Liver (tissue), 9 donors: ENCODE measurements around the gene SERTAD1. TPM values are rescaled to one million over a fixed set of nuclear protein-coding genes. Genes with fewer than 3 reads are reported as not detected.
A peak's percentile ranks its signal among the peaks of the same experiment; 100 is the strongest.

Experiments used
- DNase-seq: peaks from one replicate; pipeline ENCODE4 v3.0.0-alpha.2; 2017; ENCODE audit warnings: low spot score
- H3K27ac ChIP-seq, 2 donors: one replicate each; pipeline ENCODE4 v1.7.0; 2013; ENCODE audit warnings: inconsistent platforms in 2 of 2, low read length in 2 of 2, control low read depth in 1 of 2, low read depth in 1 of 2, mild to moderate bottlenecking in 1 of 2
- H3K27me3 ChIP-seq, 4 donors: one replicate each; pipeline versions ENCODE4 v1.6.1 to v1.7.0; 2013; ENCODE audit warnings: low read length in 3 of 4, inconsistent platforms in 1 of 4, mild to moderate bottlenecking in 1 of 4, moderate library complexity in 1 of 4; ENCODE audit not compliant: control insufficient read depth in 4 of 4, insufficient read depth in 4 of 4
- H3K36me3 ChIP-seq, 4 donors: one replicate each; pipeline versions ENCODE4 v1.6.1 to v1.7.0; 2013; ENCODE audit warnings: low read length in 3 of 4, mild to moderate bottlenecking in 3 of 4, low read depth in 1 of 4, moderate library complexity in 1 of 4; ENCODE audit not compliant: control insufficient read depth in 4 of 4, insufficient read depth in 3 of 4
- H3K4me1 ChIP-seq, 4 donors: one replicate each; pipeline versions ENCODE4 v1.6.1 to v1.7.0; 2013; ENCODE audit warnings: low read length in 3 of 4, mild to moderate bottlenecking in 3 of 4, moderate library complexity in 1 of 4; ENCODE audit not compliant: control insufficient read depth in 4 of 4, insufficient read depth in 4 of 4
- H3K4me3 ChIP-seq, 3 donors: one replicate each; pipeline versions ENCODE4 v1.6.1 to v1.7.0; 2013; ENCODE audit warnings: low read length in 3 of 3, control low read depth in 1 of 3, low read depth in 1 of 3, mild to moderate bottlenecking in 1 of 3
- H3K9ac ChIP-seq, 2 donors: one replicate each; pipeline ENCODE4 v1.7.0; 2013; ENCODE audit warnings: low read length in 2 of 2, mild to moderate bottlenecking in 2 of 2, moderate library complexity in 2 of 2, control low read depth in 1 of 2, low read depth in 1 of 2
- H3K9me3 ChIP-seq, 4 donors: one replicate each; pipeline versions ENCODE4 v1.6.1 to v1.7.0; 2013; ENCODE audit warnings: low read length in 3 of 4; ENCODE audit not compliant: control insufficient read depth in 4 of 4
- ATF3 ChIP-seq: IDR thresholded peaks from 2 replicates; pipeline ENCODE4 v1.6.1; 2016; ENCODE audit warnings: antibody characterized with exemption
- EGR1 ChIP-seq, 2 donors: IDR thresholded peaks; 2 replicates each; pipeline ENCODE4 v1.6.1; 2016 to 2018; ENCODE audit warnings: antibody characterized with exemption in 2 of 2, low read depth in 2 of 2
- FOXA1 ChIP-seq: IDR thresholded peaks from 2 replicates; pipeline ENCODE4 v1.6.1; 2016; ENCODE audit warnings: antibody characterized with exemption
- FOXA2 ChIP-seq: IDR thresholded peaks from 2 replicates; pipeline ENCODE4 v1.6.1; 2016; ENCODE audit warnings: antibody characterized with exemption
- GABPA ChIP-seq, 2 donors: IDR thresholded peaks in 1 of 2; conservative IDR thresholded peaks in 1 of 2; 2 replicates each; pipeline ENCODE4 v1.6.1; 2016; ENCODE audit warnings: antibody characterized with exemption in 2 of 2, mild to moderate bottlenecking in 1 of 2, moderate library complexity in 1 of 2
- HNF4A ChIP-seq, 2 donors: conservative IDR thresholded peaks; 2 replicates each; pipeline ENCODE4 v1.6.1; 2016; ENCODE audit warnings: antibody characterized with exemption in 2 of 2, mild to moderate bottlenecking in 2 of 2
- HNF4G ChIP-seq: IDR thresholded peaks from 2 replicates; pipeline ENCODE4 v1.6.1; 2016; ENCODE audit warnings: antibody characterized with exemption
- NR2F2 ChIP-seq: IDR thresholded peaks from 2 replicates; pipeline ENCODE4 v1.6.1; 2016; ENCODE audit warnings: antibody characterized with exemption
- RAD21 ChIP-seq, 2 donors: IDR thresholded peaks; 2 replicates each; pipeline ENCODE4 v1.6.1; 2016; ENCODE audit warnings: antibody characterized with exemption in 2 of 2, mild to moderate bottlenecking in 2 of 2
- RXRA ChIP-seq, 2 donors: IDR thresholded peaks; 2 replicates each; pipeline ENCODE4 v1.6.1; 2017 to 2018; ENCODE audit warnings: antibody characterized with exemption in 2 of 2, mild to moderate bottlenecking in 1 of 2
- SP1 ChIP-seq: IDR thresholded peaks from 2 replicates; pipeline ENCODE4 v1.6.1; 2018; ENCODE audit warnings: antibody characterized with exemption, mild to moderate bottlenecking
- TAF1 ChIP-seq: conservative IDR thresholded peaks from 2 replicates; pipeline ENCODE4 v1.6.1; 2016; ENCODE audit warnings: antibody characterized with exemption, mild to moderate bottlenecking
- YY1 ChIP-seq: IDR thresholded peaks from 2 replicates; pipeline ENCODE4 v1.6.1; 2016; ENCODE audit warnings: antibody characterized with exemption, mild to moderate bottlenecking
- WGBS: extraction: QIAGEN DNeasy Blood & Tissue Kit; methylation state at CpG from one replicate; pipeline ENCODE4 v1.1.7; 2013; 5-methylcytosine and 5-hydroxymethylcytosine counted together
- polyA plus RNA-seq, 2 donors: library from polyadenylated mRNA; stranded (reverse) in 1 of 2; unstranded in 1 of 2; fragments of 200-250 nt in 1 of 2; fragments of >200 nt in 1 of 2; fragmentation: Nextera tagmentation in 1 of 2; extraction: Ambion mirVana in 1 of 2; gene quantifications; one replicate each; pipeline versions ENCODE4 v1.2.1 to v1.2.3, GENCODE V29; 2013 to 2015
- total RNA-seq, 2 donors: library from RNA; depleted of rRNA; stranded (reverse); fragments of >200 nt; gene quantifications; one replicate each; pipeline ENCODE4 v1.2.3, GENCODE V29; 2014
- TF ChIP-seq, protein P1 (sequence below): IDR thresholded peaks from 2 replicates; pipeline ENCODE4 v1.6.1; 2016; ENCODE audit warnings: antibody characterized with exemption, mild to moderate bottlenecking
- TF ChIP-seq, protein P2 (sequence below): IDR thresholded peaks from 2 replicates; pipeline ENCODE4 v1.6.1; 2016; ENCODE audit warnings: antibody characterized with exemption
- TF ChIP-seq, protein P3 (sequence below): IDR thresholded peaks from 2 replicates; pipeline ENCODE4 v1.6.1; 2016; ENCODE audit warnings: antibody characterized with exemption
- donor health status: healthy.
- donor health status: healthy.
- donor health status: healthy.
- donor health status: healthy.
- donor health status: healthy.

Gene SERTAD1
- total and polyA plus RNA-seq, 4 donors: 3.6 to 6.8 (median 4.9) TPM

- WGBS: 51% methylated on average over 14 of the region's 14 CpGs
- TF ChIP-seq ATF3 (no peak), GABPA (IDR thresholded peaks at IDR 0.05 in 1 of 2, conservative IDR thresholded peaks at IDR 0.05 in 1 of 2) (no peak), FOXA1 (no peak), RAD21 (IDR thresholded peaks at IDR 0.05) (no peak), EGR1 (IDR thresholded peaks at IDR 0.05; ENCODE audit: low read depth in 2 of 2) (no peak), NR2F2 (no peak), RXRA (IDR thresholded peaks at IDR 0.05) (no peak), HNF4G (no peak), HNF4A (conservative IDR thresholded peaks at IDR 0.05) (no peak), YY1 (no peak), TAF1 (no peak), FOXA2 (no peak)
- TF ChIP-seq, protein P1, sequence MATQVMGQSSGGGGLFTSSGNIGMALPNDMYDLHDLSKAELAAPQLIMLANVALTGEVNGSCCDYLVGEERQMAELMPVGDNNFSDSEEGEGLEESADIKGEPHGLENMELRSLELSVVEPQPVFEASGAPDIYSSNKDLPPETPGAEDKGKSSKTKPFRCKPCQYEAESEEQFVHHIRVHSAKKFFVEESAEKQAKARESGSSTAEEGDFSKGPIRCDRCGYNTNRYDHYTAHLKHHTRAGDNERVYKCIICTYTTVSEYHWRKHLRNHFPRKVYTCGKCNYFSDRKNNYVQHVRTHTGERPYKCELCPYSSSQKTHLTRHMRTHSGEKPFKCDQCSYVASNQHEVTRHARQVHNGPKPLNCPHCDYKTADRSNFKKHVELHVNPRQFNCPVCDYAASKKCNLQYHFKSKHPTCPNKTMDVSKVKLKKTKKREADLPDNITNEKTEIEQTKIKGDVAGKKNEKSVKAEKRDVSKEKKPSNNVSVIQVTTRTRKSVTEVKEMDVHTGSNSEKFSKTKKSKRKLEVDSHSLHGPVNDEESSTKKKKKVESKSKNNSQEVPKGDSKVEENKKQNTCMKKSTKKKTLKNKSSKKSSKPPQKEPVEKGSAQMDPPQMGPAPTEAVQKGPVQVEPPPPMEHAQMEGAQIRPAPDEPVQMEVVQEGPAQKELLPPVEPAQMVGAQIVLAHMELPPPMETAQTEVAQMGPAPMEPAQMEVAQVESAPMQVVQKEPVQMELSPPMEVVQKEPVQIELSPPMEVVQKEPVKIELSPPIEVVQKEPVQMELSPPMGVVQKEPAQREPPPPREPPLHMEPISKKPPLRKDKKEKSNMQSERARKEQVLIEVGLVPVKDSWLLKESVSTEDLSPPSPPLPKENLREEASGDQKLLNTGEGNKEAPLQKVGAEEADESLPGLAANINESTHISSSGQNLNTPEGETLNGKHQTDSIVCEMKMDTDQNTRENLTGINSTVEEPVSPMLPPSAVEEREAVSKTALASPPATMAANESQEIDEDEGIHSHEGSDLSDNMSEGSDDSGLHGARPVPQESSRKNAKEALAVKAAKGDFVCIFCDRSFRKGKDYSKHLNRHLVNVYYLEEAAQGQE: no peak
- TF ChIP-seq, protein P2, sequence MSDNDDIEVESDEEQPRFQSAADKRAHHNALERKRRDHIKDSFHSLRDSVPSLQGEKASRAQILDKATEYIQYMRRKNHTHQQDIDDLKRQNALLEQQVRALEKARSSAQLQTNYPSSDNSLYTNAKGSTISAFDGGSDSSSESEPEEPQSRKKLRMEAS: no peak
- TF ChIP-seq, protein P3, sequence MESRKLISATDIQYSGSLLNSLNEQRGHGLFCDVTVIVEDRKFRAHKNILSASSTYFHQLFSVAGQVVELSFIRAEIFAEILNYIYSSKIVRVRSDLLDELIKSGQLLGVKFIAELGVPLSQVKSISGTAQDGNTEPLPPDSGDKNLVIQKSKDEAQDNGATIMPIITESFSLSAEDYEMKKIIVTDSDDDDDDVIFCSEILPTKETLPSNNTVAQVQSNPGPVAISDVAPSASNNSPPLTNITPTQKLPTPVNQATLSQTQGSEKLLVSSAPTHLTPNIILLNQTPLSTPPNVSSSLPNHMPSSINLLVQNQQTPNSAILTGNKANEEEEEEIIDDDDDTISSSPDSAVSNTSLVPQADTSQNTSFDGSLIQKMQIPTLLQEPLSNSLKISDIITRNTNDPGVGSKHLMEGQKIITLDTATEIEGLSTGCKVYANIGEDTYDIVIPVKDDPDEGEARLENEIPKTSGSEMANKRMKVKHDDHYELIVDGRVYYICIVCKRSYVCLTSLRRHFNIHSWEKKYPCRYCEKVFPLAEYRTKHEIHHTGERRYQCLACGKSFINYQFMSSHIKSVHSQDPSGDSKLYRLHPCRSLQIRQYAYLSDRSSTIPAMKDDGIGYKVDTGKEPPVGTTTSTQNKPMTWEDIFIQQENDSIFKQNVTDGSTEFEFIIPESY: no peak
- Histone ChIP-seq H3K9me3 (no peaks in the 10 kb centered on the region), H3K4me3 (peak overlapping the region in 2 of 3 donors; percentile 52 to 62), H3K36me3 (peaks cover 2 to 5% (median 4%) of the 10 kb centered on the region in 4 donors), H3K27me3 (no peaks in the 10 kb centered on the region), H3K27ac (peak overlapping the region; percentile 93 to 98), H3K9ac (peak overlapping the region; percentile 71 to 96), H3K4me1 (peaks cover 0 to 13% (median 8%) of the 10 kb centered on the region in 4 donors)
- DNase-seq: no peak
Observed at GRCh38 chr19:40420451-40420765, 5.4 kb downstream of the SERTAD1 start.

DNA sequence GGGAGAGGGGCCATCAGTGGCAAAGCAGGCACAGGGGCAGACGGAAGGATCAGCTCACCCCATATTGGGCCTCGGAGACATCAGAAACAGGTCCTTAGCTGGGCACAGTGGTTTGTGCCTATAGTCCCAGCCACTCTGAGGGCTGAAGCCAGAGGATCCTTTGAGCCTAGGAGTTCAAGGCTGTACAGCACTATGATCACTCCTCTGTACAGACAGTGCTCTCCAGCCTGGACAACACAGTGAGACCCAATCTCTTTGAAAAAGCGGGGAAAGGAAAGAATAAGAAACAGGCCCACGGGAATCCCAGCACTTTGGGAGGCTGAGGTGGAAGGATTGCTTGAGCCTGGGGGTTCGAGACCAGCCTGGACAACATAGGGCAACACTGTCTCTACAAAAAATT, 6.0 kb downstream of the SERTAD1 start:
- no peak for DNase-seq
- H3K27ac ChIP-seq: no peak overlapping the region
- no peak overlapping the region for H3K9ac ChIP-seq
- H3K27me3 ChIP-seq: no peaks in the 10 kb centered on the region
- H3K4me3 ChIP-seq: no peak overlapping the region
- H3K4me1 ChIP-seq: peaks cover 0 to 13% (median 7%) of the 10 kb centered on the region in 4 donors
- WGBS: 86% methylated on average over 5 of the region's 5 CpGs
- H3K9me3 ChIP-seq: no peaks in the 10 kb centered on the region
- peaks cover 2 to 5% (median 4%) of the 10 kb centered on the region in 4 donors for H3K36me3 ChIP-seq
- TF ChIP-seq, protein P2: no peak
- TF ChIP-seq YY1 (no peak), TAF1 (no peak), ATF3 (no peak), NR2F2 (no peak), SP1 (no peak), HNF4G (no peak), RAD21 (IDR thresholded peaks at IDR 0.05) (no peak), FOXA1 (no peak), RXRA (IDR thresholded peaks at IDR 0.05) (no peak)
- TF ChIP-seq, protein P3: no peak
